Stimulated activated CD8-positive, alpha-beta memory T cell treated with anti-CD3 and anti-CD28 coated beads, Interleukin-2, amount 100 ng/mL, for 48 hours (primary cell): Measurements from ENCODE around the gene TUBA1C.
"Not testable (repeated sequence)": the region's sequence is repeated elsewhere in the genome, so short reads cannot be mapped to it uniquely, and the experiment has no call there.

ENCODE experiments used
- DNase-seq, 2 donors: peaks; one replicate each; pipeline ENCODE4 v3.0.0-alpha.2; 2020; ENCODE audit warnings: low read depth in 2 of 2

Gene TUBA1C

GRCh38 chr12:49310451-49311000 lies 45.6 kb downstream of the TUBA1C start:
- DNase-seq, result not testable (repeated sequence)

GRCh38 chr12:49314811-49315210 lies 49.9 kb downstream of the TUBA1C start:
- no peak for DNase-seq

GRCh38 chr12:49317118-49317517 lies 52.2 kb downstream of the TUBA1C start:
- DNase-seq, result not testable (repeated sequence)

- DNase-seq, result not testable (repeated sequence)
Observed at GRCh38 chr12:49320411-49321103, 55.7 kb downstream of the TUBA1C start.

GRCh38 chr12:49322367-49322707 lies 57.5 kb downstream of the TUBA1C start:
- DNase-seq, result no peak

GRCh38 chr12:49322708-49323523 lies 58.0 kb downstream of the TUBA1C start, which contains the start of gene TROAP:
Gene TROAP (plus strand): TSS chr12:49323255. CDS start chr12:49323609, 354 bp downstream.
- DNase-seq, result peak; percentile 93 to 94

GRCh38 chr12:49323524-49324097 lies 58.7 kb downstream of the TUBA1C start:
- no peak for DNase-seq
